Measurements from ENCODE around the gene RNU1-2. TPM values are rescaled to one million over a fixed set of nuclear protein-coding genes. Genes with fewer than 3 reads are reported as not detected.
"Not testable (repeated sequence)": the region's sequence is repeated elsewhere in the genome, so short reads cannot be mapped to it uniquely, and the experiment has no call there.

The RNU1-2 gene
- total and polyA plus RNA-seq, 2 of the 8 experiments (the other 6 are each of a cell fraction or from before 2014, with no cell fraction given), result 145 to 1,303 TPM

DNA sequence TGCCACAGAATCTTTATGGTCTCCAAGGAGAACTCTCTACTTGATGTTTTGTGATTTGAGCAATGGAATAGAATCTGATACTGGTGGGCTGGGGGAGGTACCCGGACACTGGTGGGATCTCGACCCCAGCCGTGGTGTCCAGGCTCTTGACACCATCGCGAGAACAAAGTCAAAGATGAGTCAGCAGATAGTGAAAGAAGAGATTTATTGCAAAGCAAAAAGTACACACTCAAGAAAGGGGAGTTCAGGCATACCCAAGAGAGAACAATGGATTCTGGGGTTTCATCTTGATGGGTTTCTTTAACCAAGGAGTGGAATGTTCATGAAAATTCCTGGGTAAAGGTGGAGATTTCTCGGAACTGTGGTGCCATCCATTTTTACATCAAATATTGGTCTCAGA is 1.4 kb upstream of the RNU1-2 start:
- H3K4me1 ChIP-seq (replicated peaks in 1 of 4; ENCODE audit: control insufficient read depth in 3 of 4, insufficient read depth in 4 of 4, low read length in 3 of 4); H2BK15ac ChIP-seq (ENCODE audit: low read length); H3K14ac ChIP-seq (ENCODE audit: insufficient read length); H4K20me1 ChIP-seq (replicated peaks in 1 of 2; ENCODE audit: control insufficient read depth in 1 of 2, insufficient read depth in 2 of 2, low read length in 2 of 2); H2BK20ac ChIP-seq (ENCODE audit: low read length); H2BK120ac ChIP-seq (replicated peaks; ENCODE audit: low read depth, low read length); H4K5ac ChIP-seq (ENCODE audit: insufficient read length, low read depth, low read length); H3K23ac ChIP-seq (ENCODE audit: insufficient read length); H3K79me1 ChIP-seq (ENCODE audit: low read depth, low read length); H2BK12ac ChIP-seq (ENCODE audit: low read depth, low read length); H3K56ac ChIP-seq (replicated peaks; ENCODE audit: insufficient read length, low read depth, low read length); CTCF ChIA-PET (ENCODE audit: partially characterized antibody); FAIRE-seq; H3K4me2 ChIP-seq (ENCODE audit: insufficient read depth in 1 of 2, low read depth in 2 of 2, low read length in 2 of 2); H3K23me2 ChIP-seq (ENCODE audit: low read depth, low read length); H3K4ac ChIP-seq (replicated peaks; ENCODE audit: insufficient read length, low read depth, low read length); H3K79me2 ChIP-seq (ENCODE audit: control insufficient read depth in 1 of 2, insufficient read depth in 2 of 2, low read length in 2 of 2); H3K36me3 ChIP-seq (ENCODE audit: control insufficient read depth in 2 of 4, insufficient read depth in 4 of 4, low read length in 3 of 4); H3K27me3 ChIP-seq (replicated peaks in 1 of 4; ENCODE audit: control insufficient read depth in 3 of 4, extremely low read depth in 1 of 4, insufficient read depth in 3 of 4, low read length in 3 of 4); H3K4me3 ChIP-seq (ENCODE audit: extremely low read depth in 1 of 4, insufficient read depth in 2 of 4, low read depth in 3 of 4, low read length in 4 of 4); H3K9me3 ChIP-seq (ENCODE audit: insufficient read depth in 2 of 2, low read depth in 1 of 2, low read length in 1 of 2); H3K9ac ChIP-seq (replicated peaks in 1 of 4; ENCODE audit: extremely low read depth in 1 of 4, low read depth in 3 of 4, low read length in 3 of 4); H2BK5ac ChIP-seq (ENCODE audit: low read depth, low read length); H2AK5ac ChIP-seq (ENCODE audit: low read depth, low read length); H4K8ac ChIP-seq (ENCODE audit: extremely low read depth, insufficient read depth, low read length); DNase-seq (ENCODE audit: low read depth in 1 of 2, low spot score in 2 of 2); H2AFZ ChIP-seq (ENCODE audit: low read length); H3K18ac ChIP-seq (ENCODE audit: extremely low read depth, low read length); H3K27ac ChIP-seq (ENCODE audit: low read depth, low read length); H4K91ac ChIP-seq (replicated peaks; ENCODE audit: insufficient read length, low read length): not testable (repeated sequence)
- WGBS, 2 experiments (ENCODE audit: extremely low coverage in 1 of 2, insufficient coverage in 1 of 2, insufficient read length in 1 of 2, insufficient replicate concordance in 2 of 2, low coverage in 1 of 2, low lambda C conversion rate in 2 of 2, missing lambda C conversion rate in 1 of 2), result 87% methylated on average over 6 of the region's 6 CpGs; no CpG with 5 or more reads in 1 of the 2 experiments
- POLR2A ChIA-PET (ENCODE audit: partially characterized antibody), result interaction anchor here (2.8 kb wide), 1 partner anchor 11 kb away, joined by 28 read pairs; no protein-coding TSS in a partner anchor

DNA sequence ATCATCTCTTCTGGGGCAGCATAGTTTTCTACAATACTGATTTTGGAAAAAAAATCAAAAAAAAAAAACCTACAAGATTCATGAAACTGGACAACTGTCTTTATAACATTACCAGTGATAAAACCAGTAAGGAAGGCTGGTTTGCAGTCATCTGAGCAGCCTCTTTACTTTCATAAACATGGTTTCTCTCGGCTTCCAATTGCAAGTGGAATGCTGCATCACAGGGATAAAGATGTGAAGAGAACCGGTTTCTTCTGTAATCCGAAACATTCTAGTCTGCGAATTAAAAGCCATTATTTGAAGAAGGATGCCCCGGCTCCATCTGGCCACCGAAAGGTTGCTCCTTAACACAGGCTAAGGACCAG is 565 bp upstream of the RNU1-2 start:
- 23% methylated on average over 4 of the region's 6 CpGs; no CpG with 5 or more reads in 1 of the 2 experiments for WGBS, 2 experiments (ENCODE audit: extremely low coverage in 1 of 2, insufficient coverage in 1 of 2, insufficient read length in 1 of 2, insufficient replicate concordance in 2 of 2, low coverage in 1 of 2, low lambda C conversion rate in 2 of 2, missing lambda C conversion rate in 1 of 2)
- H3K23me2 ChIP-seq (ENCODE audit: low read depth, low read length); H3K14ac ChIP-seq (ENCODE audit: insufficient read length); H3K23ac ChIP-seq (ENCODE audit: insufficient read length); DNase-seq (ENCODE audit: low read depth in 1 of 2, low spot score in 2 of 2); H3K27me3 ChIP-seq (replicated peaks in 1 of 4; ENCODE audit: control insufficient read depth in 3 of 4, extremely low read depth in 1 of 4, insufficient read depth in 3 of 4, low read length in 3 of 4); H3K36me3 ChIP-seq (ENCODE audit: control insufficient read depth in 2 of 4, insufficient read depth in 4 of 4, low read length in 3 of 4); H3K4ac ChIP-seq (replicated peaks; ENCODE audit: insufficient read length, low read depth, low read length); CTCF ChIA-PET (ENCODE audit: partially characterized antibody); H3K56ac ChIP-seq (replicated peaks; ENCODE audit: insufficient read length, low read depth, low read length); H3K9ac ChIP-seq (replicated peaks in 1 of 4; ENCODE audit: extremely low read depth in 1 of 4, low read depth in 3 of 4, low read length in 3 of 4); H3K9me3 ChIP-seq (ENCODE audit: insufficient read depth in 2 of 2, low read depth in 1 of 2, low read length in 1 of 2); H4K5ac ChIP-seq (ENCODE audit: insufficient read length, low read depth, low read length); H2BK12ac ChIP-seq (ENCODE audit: low read depth, low read length); H3K4me1 ChIP-seq (replicated peaks in 1 of 4; ENCODE audit: control insufficient read depth in 3 of 4, insufficient read depth in 4 of 4, low read length in 3 of 4); H4K91ac ChIP-seq (replicated peaks; ENCODE audit: insufficient read length, low read length); H4K20me1 ChIP-seq (replicated peaks in 1 of 2; ENCODE audit: control insufficient read depth in 1 of 2, insufficient read depth in 2 of 2, low read length in 2 of 2); H2BK5ac ChIP-seq (ENCODE audit: low read depth, low read length); H3K18ac ChIP-seq (ENCODE audit: extremely low read depth, low read length); H3K27ac ChIP-seq (ENCODE audit: low read depth, low read length); H2BK20ac ChIP-seq (ENCODE audit: low read length); H4K8ac ChIP-seq (ENCODE audit: extremely low read depth, insufficient read depth, low read length); FAIRE-seq; H3K79me1 ChIP-seq (ENCODE audit: low read depth, low read length); H2BK120ac ChIP-seq (replicated peaks; ENCODE audit: low read depth, low read length); H3K79me2 ChIP-seq (ENCODE audit: control insufficient read depth in 1 of 2, insufficient read depth in 2 of 2, low read length in 2 of 2); H2BK15ac ChIP-seq (ENCODE audit: low read length); H2AFZ ChIP-seq (ENCODE audit: low read length); H2AK5ac ChIP-seq (ENCODE audit: low read depth, low read length): not testable (repeated sequence)
- POLR2A ChIA-PET (ENCODE audit: partially characterized antibody), result interaction anchor here (1.5 to 2.8 kb wide), 2 partner anchors 10 to 257 kb away, joined by 3 to 28 read pairs; no protein-coding TSS in a partner anchor
- Histone ChIP-seq H3K4me2 (ENCODE audit: insufficient read depth in 1 of 2, low read depth in 2 of 2, low read length in 2 of 2) (peak overlapping the region; percentile 65 to 91; a peak in 3 of 4 replicates), H3K4me3 (ENCODE audit: extremely low read depth in 1 of 4, insufficient read depth in 2 of 4, low read depth in 3 of 4, low read length in 4 of 4) (peak overlapping the region in 2 of 4 experiments; percentile 21 to 59; a peak in 4 of 8 replicates)

Data from H1 (cell line).